Right lobe of liver (tissue), 6 donors: ENCODE measurements around the gene LITAF. TPM values are rescaled to one million over a fixed set of nuclear protein-coding genes. Genes with fewer than 3 reads are reported as not detected.

Source experiments
- ATAC-seq, 4 donors: fragments of 200-7000 bp; cut with Tn5 transposase; one replicate each; pipeline ENCODE4 v1.9.1; 2020; ENCODE audit warnings: mild to moderate bottlenecking in 4 of 4, moderate library complexity in 4 of 4
- DNase-seq, 3 donors: peaks; one replicate each; pipeline ENCODE4 v3.0.0-alpha.2; 2020
- H3K27ac ChIP-seq, 3 donors: fragments of 200-600 bp; one replicate each; pipeline ENCODE4 v1.8.0; 2022
- H3K27me3 ChIP-seq, 2 donors: fragments of 200-600 bp; one replicate each; pipeline ENCODE4 v1.8.0; 2022
- H3K36me3 ChIP-seq, 4 donors: fragments of 200-600 bp; sonication (generic) in 1 of 4; one replicate each; pipeline versions ENCODE4 v1.5.1 to v1.8.0; 2017 to 2022; ENCODE audit warnings: control low read depth in 1 of 4
- H3K4me1 ChIP-seq, 4 donors: fragments of 200-600 bp; sonication (generic) in 1 of 4; one replicate each; pipeline versions ENCODE4 v1.5.1 to v1.8.0; 2017 to 2022; ENCODE audit warnings: control low read depth in 1 of 4
- H3K4me3 ChIP-seq, 3 donors: fragments of 200-600 bp; one replicate each; pipeline ENCODE4 v1.8.0; 2022
- H3K9me3 ChIP-seq, 4 donors: fragments of 200-600 bp; sonication (generic) in 1 of 4; one replicate each; pipeline versions ENCODE4 v1.5.1 to v1.8.0; 2017 to 2022; ENCODE audit warnings: control low read depth in 1 of 4
- CTCF ChIP-seq, 4 donors: fragments of 200-600 bp in 3 of 4; fragments of 450-650 bp in 1 of 4; IDR thresholded peaks; one replicate each; pipeline versions ENCODE4 v1.5.1 to v1.8.0; 2016 to 2022; ENCODE audit warnings: antibody characterized with exemption in 4 of 4, mild to moderate bottlenecking in 2 of 4
- POLR2A ChIP-seq: fragments of 450-650 bp; IDR thresholded peaks from one replicate; pipeline ENCODE4 v1.6.1; 2017; ENCODE audit warnings: antibody characterized with exemption, mild to moderate bottlenecking
- WGBS: methylation state at CpG from one replicate; pipeline ENCODE4 v1.1.6; 2018; ENCODE audit warnings: low coverage, low lambda C conversion rate; ENCODE audit not compliant: insufficient coverage; ENCODE audit errors: missing lambda C conversion rate; 5-methylcytosine and 5-hydroxymethylcytosine counted together
- intact Hi-C, 2 donors: fragments of 100-400 bp; cut with DNase I; formaldehyde crosslinking; loops; one replicate each; pipeline versions ENCODE4 v1.11.2 to v1.14.1; 2022
- total RNA-seq, 6 experiments: library from RNA; depleted of rRNA in 2 of 6; stranded (reverse); fragments of >200 nt in 2 of 6; fragmentation: NEBNext Ultra II Directional in 3 of 6; extraction: Animal tissue kit (Norgen Biotek cat#: 25700) in 3 of 6; gene quantifications; one replicate each; pipeline versions ENCODE4 v1.1.0 to v1.2.4, GENCODE V29; 2016 to 2023
- donor health status: DM: no; HTN: yes; CAD: no.
- donor health status: DM: no; HTN: no; CAD: no.
- donor health status: DM: no; HTN: no; CAD: no.
- donor health status: DM: no; HTN: yes; CAD: no.
- donor health status: DM: no; HTN: yes; CAD: no.

The LITAF gene
- total RNA-seq, 6 experiments from 2014 or later: 43.7 to 148 (median 59.1) TPM

GRCh38 chr16:11503566-11503965 is 83.2 kb downstream of the LITAF start:
- Histone ChIP-seq H3K4me1 (no peaks in the 10 kb centered on the region), H3K27me3 (no peaks in the 10 kb centered on the region), H3K4me3 (no peak overlapping the region), H3K9me3 (no peaks in the 10 kb centered on the region), H3K27ac (no peak overlapping the region), H3K36me3 (no peaks in the 10 kb centered on the region)
- no peak for ATAC-seq
- no peak for TF ChIP-seq CTCF (IDR thresholded peaks at IDR 0.05)
- no peak for TF ChIP-seq POLR2A
- DNase-seq: no peak
- intact Hi-C loops: no loop called here
- no CpG with 5 or more reads among the region's 10 CpGs for WGBS

DNA sequence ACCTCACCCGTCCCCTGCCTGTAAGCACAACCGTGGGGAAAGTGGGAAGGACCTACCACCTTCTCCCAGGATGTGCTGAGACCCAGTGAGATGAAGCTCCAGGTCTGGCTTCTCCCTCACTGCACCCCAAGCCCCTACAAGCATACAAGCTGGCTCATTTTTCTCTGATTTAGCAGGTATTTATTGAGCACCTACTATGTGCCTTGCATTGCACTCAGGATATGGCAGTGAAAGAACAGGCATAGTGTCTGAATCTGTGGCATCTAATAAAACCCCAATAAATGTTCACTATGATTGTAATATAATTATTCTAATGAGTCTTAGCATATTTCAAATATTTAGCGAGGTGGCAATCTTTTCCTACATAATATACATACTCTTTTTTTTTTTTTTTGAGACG is 84.5 kb downstream of the LITAF start:
- Histone ChIP-seq H3K27ac (no peak overlapping the region), H3K9me3 (no peaks in the 10 kb centered on the region), H3K27me3 (no peaks in the 10 kb centered on the region), H3K4me1 (peaks cover 0 to 6% (median 1%) of the 10 kb centered on the region in 4 donors), H3K4me3 (no peak overlapping the region), H3K36me3 (no peaks in the 10 kb centered on the region)
- DNase-seq (no peak), ATAC-seq (no peak)
- intact Hi-C loops: no loop called here
- no peak for TF ChIP-seq CTCF (IDR thresholded peaks at IDR 0.05)
- no peak for TF ChIP-seq POLR2A
- 44% methylated on average over 3 of the region's 4 CpGs for WGBS

GRCh38 chr16:11501632-11502031 is 85.1 kb downstream of the LITAF start:
- Histone ChIP-seq H3K27me3 (no peaks in the 10 kb centered on the region), H3K4me1 (peaks cover 0 to 12% (median 4%) of the 10 kb centered on the region in 4 donors), H3K36me3 (no peaks in the 10 kb centered on the region), H3K9me3 (no peaks in the 10 kb centered on the region), H3K27ac (no peak overlapping the region), H3K4me3 (no peak overlapping the region)
- no peak for TF ChIP-seq CTCF (IDR thresholded peaks at IDR 0.05)
- no peak for TF ChIP-seq POLR2A
- ATAC-seq: no peak
- 0% methylated on average over 1 of the region's 9 CpGs for WGBS
- intact Hi-C loops: no loop called here
- no peak for DNase-seq

GRCh38 chr16:11500700-11501346 is 85.9 kb downstream of the LITAF start:
- DNase-seq: no peak
- Histone ChIP-seq H3K27ac (no peak overlapping the region), H3K27me3 (no peaks in the 10 kb centered on the region), H3K9me3 (no peaks in the 10 kb centered on the region), H3K4me1 (peaks cover 0 to 20% (median 7%) of the 10 kb centered on the region in 4 donors), H3K4me3 (no peak overlapping the region), H3K36me3 (no peaks in the 10 kb centered on the region)
- no peak for TF ChIP-seq CTCF (IDR thresholded peaks at IDR 0.05)
- no peak for TF ChIP-seq POLR2A
- intact Hi-C loops: no loop called here
- WGBS: 60% methylated on average over 3 of the region's 24 CpGs
- ATAC-seq: no peak
